GM21367 (cell line): Measurements from ENCODE around the gene AGPAT2.

Experiments
- ATAC-seq: cut with Tn5 transposase; IDR thresholded peaks from one replicate; pipeline ENCODE4 v1.9.1; 2021; ENCODE audit not compliant: unreplicated experiment

AGPAT2 gene

GRCh38 chr9:136629001-136629878 lies 58.0 kb downstream of the AGPAT2 start:
- no peak for ATAC-seq

- no peak for ATAC-seq
These were observed 59.0 kb downstream of the AGPAT2 start for GRCh38 chr9:136628268-136628667.

- no peak for ATAC-seq
These were observed 59.6 kb downstream of the AGPAT2 start for GRCh38 chr9:136627703-136628102.

- no peak for ATAC-seq
These were observed 60.3 kb downstream of the AGPAT2 start for GRCh38 chr9:136626740-136627642.

GRCh38 chr9:136626066-136626725 lies 61.1 kb downstream of the AGPAT2 start:
- no peak for ATAC-seq

- no peak for ATAC-seq
These were observed 61.9 kb downstream of the AGPAT2 start for GRCh38 chr9:136625101-136626065.

- no peak for ATAC-seq
These were observed 62.9 kb downstream of the AGPAT2 start for GRCh38 chr9:136624184-136624951.

GRCh38 chr9:136623842-136624183 lies 63.4 kb downstream of the AGPAT2 start:
- ATAC-seq = no peak
